SU-DHL-6 (cell line): ENCODE measurements around the gene TTYH3.
"Not testable (repeated sequence)": the region's sequence is repeated elsewhere in the genome, so short reads cannot be mapped to it uniquely, and the experiment has no call there.

Source experiments
- CTCF ChIP-seq: fragments of 200-600 bp; sonication (generic); IDR thresholded peaks from one replicate; pipeline ENCODE4 v1.5.1; 2017; ENCODE audit warnings: antibody characterized with exemption, mild to moderate bottlenecking, low read length, moderate library complexity; ENCODE audit not compliant: insufficient read depth, poor library complexity, severe bottlenecking
- EZH2phosphoT487 ChIP-seq: fragments of 200-600 bp; sonication (generic), shearing (Covaris generic); conservative IDR thresholded peaks from 2 replicates; pipeline ENCODE4 v1.6.1; 2018; ENCODE audit warnings: mild to moderate bottlenecking, antibody characterized with exemption, low read length, moderate library complexity, mixed read lengths

- not testable (repeated sequence) for TF ChIP-seq CTCF, EZH2phosphoT487
Observed at GRCh38 chr7:2673214-2673613, 41.4 kb downstream of the TTYH3 start.
